Mesenchymal stem cell (in vitro differentiated cells and primary cell): ENCODE measurements around the gene CCL7.

Experiments used
- DNase-seq: peaks from one replicate; pipeline ENCODE4 v3.0.0-alpha.2; 2013
- H2AFZ ChIP-seq: one replicate; pipeline ENCODE4 v1.6.1; 2013; ENCODE audit warnings: low read depth, mild to moderate bottlenecking, control low read depth, inconsistent platforms, low read length, moderate library complexity
- H2AK5ac ChIP-seq: 2 replicates; pipeline ENCODE4 v1.6.1; 2013; ENCODE audit warnings: low read length, moderate library complexity, mild to moderate bottlenecking, inconsistent platforms; ENCODE audit not compliant: severe bottlenecking
- H2BK120ac ChIP-seq: one replicate; pipeline ENCODE4 v1.6.1; 2013; ENCODE audit warnings: low read depth, mild to moderate bottlenecking, inconsistent platforms, low read length, moderate library complexity
- H2BK12ac ChIP-seq, 2 experiments: one replicate each; pipeline ENCODE4 v1.6.1; 2013; ENCODE audit warnings: inconsistent platforms in 2 of 2, low read length in 2 of 2, mild to moderate bottlenecking in 2 of 2, moderate library complexity in 2 of 2, control low read depth in 1 of 2
- H2BK15ac ChIP-seq: one replicate; pipeline ENCODE4 v1.6.1; 2013; ENCODE audit warnings: mild to moderate bottlenecking, low read depth, inconsistent platforms; ENCODE audit not compliant: poor library complexity, severe bottlenecking
- H2BK5ac ChIP-seq: 2 replicates; pipeline ENCODE4 v1.6.1; 2013; ENCODE audit warnings: low read depth, mild to moderate bottlenecking, low read length, control low read depth, inconsistent platforms; ENCODE audit not compliant: poor library complexity, severe bottlenecking
- H3K14ac ChIP-seq, 2 experiments: one replicate each; pipeline ENCODE4 v1.6.1; 2013; ENCODE audit warnings: inconsistent platforms in 2 of 2, low read length in 2 of 2, control low read depth in 1 of 2, mild to moderate bottlenecking in 1 of 2, moderate library complexity in 1 of 2
- H3K18ac ChIP-seq, 2 experiments: one replicate each; pipeline ENCODE4 v1.6.1; 2013; ENCODE audit warnings: inconsistent platforms in 2 of 2, low read length in 2 of 2, control low read depth in 1 of 2, low read depth in 1 of 2, mild to moderate bottlenecking in 1 of 2
- H3K23ac ChIP-seq, 2 experiments: one replicate each; pipeline ENCODE4 v1.6.1; 2013; ENCODE audit warnings: inconsistent platforms in 2 of 2, low read length in 2 of 2, mild to moderate bottlenecking in 2 of 2, moderate library complexity in 2 of 2, control low read depth in 1 of 2
- H3K27ac ChIP-seq: 2 replicates; pipeline ENCODE4 v1.5.1; 2013; ENCODE audit warnings: mild to moderate bottlenecking, moderate library complexity, low read length, control low read depth, inconsistent platforms; ENCODE audit not compliant: poor library complexity, severe bottlenecking
- H3K27me3 ChIP-seq, 2 experiments: 2 replicates each; pipeline versions ENCODE4 v1.6.1 to v1.7.0; 2013; ENCODE audit warnings: low read length in 2 of 2, mild to moderate bottlenecking in 2 of 2, moderate library complexity in 2 of 2, control low read depth in 1 of 2, inconsistent platforms in 1 of 2; ENCODE audit not compliant: control insufficient read depth in 1 of 2, insufficient read depth in 1 of 2
- H3K36me3 ChIP-seq, 2 experiments: 2 replicates each; pipeline versions ENCODE4 v1.6.1 to v1.7.0; 2013; ENCODE audit warnings: low read length in 2 of 2, control low read depth in 1 of 2, inconsistent platforms in 1 of 2, low read depth in 1 of 2, mild to moderate bottlenecking in 1 of 2; ENCODE audit not compliant: insufficient read depth in 2 of 2, control insufficient read depth in 1 of 2
- H3K4ac ChIP-seq, 2 experiments: one replicate each; pipeline ENCODE4 v1.6.1; 2013; ENCODE audit warnings: inconsistent platforms in 2 of 2, low read length in 2 of 2, mild to moderate bottlenecking in 2 of 2, moderate library complexity in 2 of 2, control low read depth in 1 of 2, low read depth in 1 of 2
- H3K4me1 ChIP-seq: 2 replicates; pipeline ENCODE4 v1.6.1; 2013; ENCODE audit warnings: low read depth, low read length, control low read depth; ENCODE audit not compliant: control insufficient read depth, insufficient read depth
- H3K4me2 ChIP-seq: 2 replicates; pipeline ENCODE4 v1.6.1; 2013; ENCODE audit warnings: low read length, mild to moderate bottlenecking, inconsistent platforms; ENCODE audit not compliant: poor library complexity, severe bottlenecking
- H3K4me3 ChIP-seq, 2 experiments: 2 replicates each; pipeline versions ENCODE4 v1.5.1 to v1.7.0; 2013; ENCODE audit warnings: low read length in 2 of 2, mild to moderate bottlenecking in 2 of 2, control low read depth in 1 of 2, low read depth in 1 of 2; ENCODE audit not compliant: insufficient read depth in 1 of 2
- H3K79me1 ChIP-seq: replicated peaks from 2 replicates; pipeline ENCODE4 v1.6.1; 2013; ENCODE audit warnings: mild to moderate bottlenecking, control low read depth, low read length, inconsistent platforms; ENCODE audit not compliant: poor library complexity, severe bottlenecking
- H3K9ac ChIP-seq: 2 replicates; pipeline ENCODE4 v1.7.0; 2013; ENCODE audit warnings: mild to moderate bottlenecking, low read length, moderate library complexity
- H3K9me3 ChIP-seq: 2 replicates; pipeline ENCODE4 v1.7.0; 2013; ENCODE audit warnings: mild to moderate bottlenecking, low read length; ENCODE audit not compliant: control insufficient read depth
- H4K8ac ChIP-seq: one replicate; pipeline ENCODE4 v1.6.1; 2013; ENCODE audit warnings: inconsistent platforms, mild to moderate bottlenecking, low read length, moderate library complexity
- H4K91ac ChIP-seq: one replicate; pipeline ENCODE4 v1.6.1; 2013; ENCODE audit warnings: mild to moderate bottlenecking, low read length, inconsistent platforms
- WGBS: methylation state at CpG from one replicate; pipeline ENCODE4 v1.1.7; 2013; ENCODE audit warnings: mixed read lengths; 5-methylcytosine and 5-hydroxymethylcytosine counted together

CCL7 gene

DNA sequence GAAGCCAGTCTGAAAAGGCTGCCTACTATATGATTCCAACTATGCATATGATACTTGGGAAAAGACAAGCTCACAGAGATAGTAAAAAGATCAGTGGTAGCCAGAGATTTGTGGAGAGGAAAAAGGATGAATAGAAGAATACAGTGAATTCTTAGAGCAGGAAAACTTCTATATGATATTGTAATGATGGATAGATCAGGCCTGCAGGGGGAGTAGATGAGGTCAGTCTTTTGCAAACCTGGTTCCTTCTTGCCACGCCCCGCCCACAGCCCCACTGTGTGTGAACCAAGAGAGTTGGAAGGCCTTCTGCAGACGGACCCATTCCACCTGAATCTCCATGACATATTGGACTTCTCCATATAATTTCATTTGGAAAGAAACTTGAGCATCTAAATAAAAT lies 48.5 kb downstream of the CCL7 start:
- Histone ChIP-seq H4K91ac (no peak overlapping the region), H3K4ac (no peak overlapping the region), H2BK12ac (no peak overlapping the region), H3K23ac (no peak overlapping the region), H3K4me3 (no peak overlapping the region), H3K18ac (no peak overlapping the region), H3K9me3 (no peaks in the 10 kb centered on the region), H3K4me2 (no peak overlapping the region), H3K27me3 (no peaks in the 10 kb centered on the region), H4K8ac (no peak overlapping the region), H3K9ac (no peak overlapping the region), H2AFZ (no peak overlapping the region), H3K14ac (no peak overlapping the region), H3K4me1 (no peaks in the 10 kb centered on the region), H2AK5ac (no peak overlapping the region), H2BK5ac (no peak overlapping the region), H2BK15ac (no peak overlapping the region), H3K79me1 (no peaks in the 10 kb centered on the region), H3K36me3 (no peaks in the 10 kb centered on the region), H3K27ac (no peak overlapping the region), H2BK120ac (no peak overlapping the region)
- DNase-seq, result no peak
- WGBS, result 70% methylated on average over 3 of the region's 3 CpGs

DNA sequence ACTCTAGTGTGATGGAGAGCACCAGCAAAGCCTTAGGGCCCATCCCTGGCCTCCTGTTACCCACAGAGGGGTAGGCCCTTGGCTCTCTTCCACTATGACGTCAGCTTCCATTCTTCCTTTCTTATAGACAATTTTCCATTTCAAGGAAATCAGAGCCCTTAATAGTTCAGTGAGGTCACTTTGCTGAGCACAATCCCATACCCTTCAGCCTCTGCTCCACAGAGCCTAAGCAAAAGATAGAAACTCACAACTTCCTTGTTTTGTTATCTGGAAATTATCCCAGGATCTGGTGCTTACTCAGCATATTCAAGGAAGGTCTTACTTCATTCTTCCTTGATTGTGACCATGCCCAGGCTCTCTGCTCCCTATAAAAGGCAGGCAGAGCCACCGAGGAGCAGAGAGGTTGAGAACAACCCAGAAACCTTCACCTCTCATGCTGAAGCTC lies 49.0 kb downstream of the CCL7 start, which contains the start of gene CCL8:
CCL8 (plus strand) TSS at position 397 of the 445 bp plus-strand sequence. CDS start 67 bp downstream, outside the sequence.
- no peak within 1 kb of the TSS for H3K18ac ChIP-seq
- H2BK120ac ChIP-seq, result no peak within 1 kb of the TSS
- no peak within 1 kb of the TSS for H4K8ac ChIP-seq
- H3K36me3 ChIP-seq, result no peaks in the 10 kb centered on the region
- no peak within 1 kb of the TSS for H2BK15ac ChIP-seq
- H3K9ac ChIP-seq, result no peak within 1 kb of the TSS
- no peak within 1 kb of the TSS for H3K23ac ChIP-seq
- H3K4me3 ChIP-seq, result no peak within 1 kb of the TSS
- H4K91ac ChIP-seq, result no peak within 1 kb of the TSS
- no peak within 1 kb of the TSS for H2AK5ac ChIP-seq
- 67% methylated on average over 2 of the region's 2 CpGs for WGBS
- H3K14ac ChIP-seq, result no peak within 1 kb of the TSS
- H3K27me3 ChIP-seq, result no peaks in the 10 kb centered on the region
- H2BK5ac ChIP-seq, result no peak within 1 kb of the TSS
- H3K4me1 ChIP-seq, result no peaks in the 10 kb centered on the region
- H2AFZ ChIP-seq, result no peak within 1 kb of the TSS
- no peak for DNase-seq
- H2BK12ac ChIP-seq, result no peak within 1 kb of the TSS
- no peaks in the 10 kb centered on the region for H3K79me1 ChIP-seq
- H3K4me2 ChIP-seq, result no peak within 1 kb of the TSS
- H3K27ac ChIP-seq, result no peak within 1 kb of the TSS
- H3K4ac ChIP-seq, result no peak within 1 kb of the TSS
- peaks cover 3% of the 10 kb centered on the region for H3K9me3 ChIP-seq
